Immature natural killer cell (primary cell): ENCODE results near the gene SPATS2. TPM values are rescaled to one million over a fixed set of nuclear protein-coding genes. Genes with fewer than 3 reads are reported as not detected.
A peak's percentile ranks its signal among the peaks of the same experiment; 100 is the strongest.

Experiments
- DNase-seq, 3 donors: peaks; one replicate each; pipeline ENCODE4 v3.0.0; 2022; ENCODE audit warnings: mixed read lengths in 1 of 3
- H3K27ac Mint-ChIP-seq, 6 donors: one replicate each; pipeline ENCODE4 v1.8.0; 2020; ENCODE audit warnings: mixed read lengths in 6 of 6, mild to moderate bottlenecking in 5 of 6, inconsistent platforms in 4 of 6, moderate library complexity in 3 of 6
- H3K27me3 Mint-ChIP-seq, 3 donors: one replicate each; pipeline ENCODE4 v1.8.0; 2020 to 2021; ENCODE audit warnings: low read depth in 3 of 3, mild to moderate bottlenecking in 3 of 3, mixed read lengths in 3 of 3, moderate library complexity in 3 of 3, inconsistent platforms in 1 of 3
- H3K36me3 Mint-ChIP-seq, 3 donors: one replicate each; pipeline ENCODE4 v1.8.0; 2020; ENCODE audit warnings: mixed read lengths in 3 of 3, inconsistent platforms in 2 of 3, mild to moderate bottlenecking in 2 of 3
- H3K4me1 Mint-ChIP-seq, 2 donors: one replicate each; pipeline ENCODE4 v1.8.0; 2020; ENCODE audit warnings: inconsistent platforms in 2 of 2, mild to moderate bottlenecking in 2 of 2, mixed read lengths in 2 of 2, moderate library complexity in 1 of 2
- H3K4me3 Mint-ChIP-seq, 5 donors: one replicate each; pipeline ENCODE4 v1.8.0; 2020; ENCODE audit warnings: mild to moderate bottlenecking in 5 of 5, mixed read lengths in 5 of 5, inconsistent platforms in 3 of 5, moderate library complexity in 3 of 5
- H3K9me3 Mint-ChIP-seq, 6 donors: one replicate each; pipeline ENCODE4 v1.8.0; 2020; ENCODE audit warnings: mild to moderate bottlenecking in 6 of 6, mixed read lengths in 6 of 6, inconsistent platforms in 4 of 6, moderate library complexity in 3 of 6
- polyA plus RNA-seq, 3 donors: library from polyadenylated mRNA; unstranded; fragments of 300-500 nt; fragmentation: Illumina TruSeq; gene quantifications; one replicate each; pipeline ENCODE4 v1.2.3, GENCODE V29; 2021

The SPATS2 gene
- polyA plus RNA-seq, 3 donors from 2014 or later = 3.1 to 10.8 TPM; not detected in 1

- Mint-ChIP-seq H3K4me3 (no peak overlapping the region), H3K9me3 (peaks cover 0 to 2% (median 0%) of the 10 kb centered on the region in 6 donors), H3K27me3 (peaks cover 6 to 20% (median 13%) of the 10 kb centered on the region in 3 donors), H3K36me3 (peaks cover 0 to 5% (median 0%) of the 10 kb centered on the region in 3 donors), H3K4me1 (peaks cover 5 to 6% of the 10 kb centered on the region in 2 donors), H3K27ac (no peak overlapping the region)
- no peak for DNase-seq
These were observed 176.9 kb downstream of the SPATS2 start for GRCh38 chr12:49543914-49544815.

DNA sequence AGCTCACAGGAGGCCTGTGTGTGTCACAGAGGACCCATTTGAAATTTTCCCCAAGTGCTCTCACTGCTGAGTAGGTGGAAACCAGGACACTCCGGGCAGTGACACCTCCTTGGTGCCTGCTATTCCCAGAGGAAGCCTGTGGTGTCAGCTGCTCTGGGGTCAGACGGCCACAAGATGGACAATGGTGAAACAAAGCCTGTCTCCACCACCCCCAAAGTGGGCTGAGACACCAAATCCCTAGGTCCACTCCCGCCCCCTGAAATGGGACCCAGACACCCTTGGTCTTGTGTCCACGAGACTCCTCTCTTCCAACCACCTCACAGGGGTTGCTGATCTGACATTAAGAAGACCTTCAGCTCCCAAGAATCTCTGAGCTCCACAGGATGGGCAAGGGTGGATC, 178.6 kb downstream of the SPATS2 start:
- Mint-ChIP-seq H3K9me3 (peaks cover 0 to 2% (median 0%) of the 10 kb centered on the region in 6 donors), H3K27me3 (peaks cover 6 to 13% (median 7%) of the 10 kb centered on the region in 3 donors), H3K36me3 (peaks cover 0 to 5% (median 0%) of the 10 kb centered on the region in 3 donors), H3K4me3 (no peak overlapping the region), H3K27ac (no peak overlapping the region), H3K4me1 (peaks cover 6% of the 10 kb centered on the region in 2 donors)
- DNase-seq = no peak

DNA sequence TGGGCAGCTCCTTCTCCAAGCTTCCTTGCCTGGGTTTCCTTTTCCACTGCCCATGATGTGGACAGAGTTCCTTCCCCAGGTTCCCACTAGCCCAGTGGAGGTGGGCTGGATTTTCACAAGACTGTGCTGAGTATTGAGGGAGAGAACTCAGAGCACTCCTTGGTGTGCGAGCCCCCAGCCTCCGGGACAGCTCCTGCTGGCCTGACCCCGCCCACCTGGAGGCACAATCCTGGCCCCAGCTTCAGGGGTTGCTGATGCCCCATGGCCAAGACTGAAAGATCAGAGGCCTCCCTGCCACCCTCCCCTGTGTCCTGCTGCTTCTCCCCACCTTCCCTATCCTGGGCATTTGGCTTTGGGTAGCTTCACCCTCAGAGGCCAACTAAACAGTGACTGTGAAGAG, 179.2 kb downstream of the SPATS2 start:
- Mint-ChIP-seq H3K27me3 (peaks cover 4 to 14% (median 7%) of the 10 kb centered on the region in 3 donors), H3K36me3 (peaks cover 0 to 5% (median 0%) of the 10 kb centered on the region in 3 donors), H3K4me1 (peaks cover 6% of the 10 kb centered on the region in 2 donors), H3K9me3 (peaks cover 0 to 2% (median 0%) of the 10 kb centered on the region in 6 donors), H3K27ac (no peak overlapping the region), H3K4me3 (no peak overlapping the region)
- no peak for DNase-seq

GRCh38 chr12:49547090-49547690, 179.9 kb downstream of the SPATS2 start:
- Mint-ChIP-seq H3K9me3 (peaks cover 0 to 2% (median 0%) of the 10 kb centered on the region in 6 donors), H3K4me1 (peaks cover 6% of the 10 kb centered on the region in 2 donors), H3K4me3 (peak overlapping the region in 1 of 5 donors; percentile 44), H3K27ac (no peak overlapping the region), H3K36me3 (peaks cover 0 to 5% (median 0%) of the 10 kb centered on the region in 3 donors), H3K27me3 (peaks cover 4 to 14% (median 7%) of the 10 kb centered on the region in 3 donors)
- no peak for DNase-seq

DNA sequence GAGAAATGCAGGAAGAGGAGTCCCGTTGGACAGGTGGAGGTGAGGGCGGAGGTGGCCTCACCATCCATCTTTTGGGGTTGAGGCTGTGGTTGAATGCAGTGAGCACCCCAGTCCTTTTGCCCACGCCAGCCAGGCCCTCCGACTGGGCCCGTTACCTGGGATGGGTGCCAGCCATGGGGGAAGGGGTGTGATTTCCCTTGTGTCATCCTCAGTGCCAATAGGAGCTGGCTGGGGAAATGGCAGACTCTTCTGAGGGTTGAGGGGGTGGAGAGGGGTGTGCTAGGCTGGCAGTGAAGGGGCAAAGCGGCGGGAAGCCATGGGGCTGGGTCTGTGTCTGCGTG, 181.2 kb downstream of the SPATS2 start:
- Mint-ChIP-seq H3K9me3 (peaks cover 0 to 2% (median 0%) of the 10 kb centered on the region in 6 donors), H3K36me3 (peaks cover 0 to 5% (median 0%) of the 10 kb centered on the region in 3 donors), H3K27me3 (peaks cover 4 to 15% (median 7%) of the 10 kb centered on the region in 3 donors), H3K27ac (peak overlapping the region in 1 of 6 donors; percentile 30), H3K4me1 (peaks cover 6% of the 10 kb centered on the region in 2 donors), H3K4me3 (peak overlapping the region in 3 of 5 donors; percentile 63 to 84 (median 76))
- DNase-seq = no peak

GRCh38 chr12:49548822-49549648, 181.8 kb downstream of the SPATS2 start:
- H3K4me1 Mint-ChIP-seq = peaks cover 6% of the 10 kb centered on the region in 2 donors
- peaks cover 0 to 2% (median 0%) of the 10 kb centered on the region in 6 donors for H3K9me3 Mint-ChIP-seq
- H3K4me3 Mint-ChIP-seq = peak overlapping the region; percentile 63 to 84 (median 76)
- peaks cover 4 to 14% (median 7%) of the 10 kb centered on the region in 3 donors for H3K27me3 Mint-ChIP-seq
- H3K36me3 Mint-ChIP-seq = peaks cover 0 to 5% (median 0%) of the 10 kb centered on the region in 3 donors
- peak; percentile 23 to 34 (median 26) for DNase-seq
- peak overlapping the region in 1 of 6 donors; percentile 61 for H3K27ac Mint-ChIP-seq

- H3K9me3 Mint-ChIP-seq = no peaks in the 10 kb centered on the region
- no peak for DNase-seq
- H3K4me3 Mint-ChIP-seq = peak overlapping the region in 3 of 5 donors; percentile 33 to 84 (median 67)
- H3K4me1 Mint-ChIP-seq = peaks cover 6% of the 10 kb centered on the region in 2 donors
- H3K27me3 Mint-ChIP-seq = peaks cover 4 to 12% (median 7%) of the 10 kb centered on the region in 3 donors
- peak overlapping the region in 1 of 6 donors; percentile 81 for H3K27ac Mint-ChIP-seq
- peaks cover 0 to 5% (median 0%) of the 10 kb centered on the region in 3 donors for H3K36me3 Mint-ChIP-seq
These were observed 182.8 kb downstream of the SPATS2 start for GRCh38 chr12:49549735-49550692.

GRCh38 chr12:49550693-49551252, 183.5 kb downstream of the SPATS2 start:
- no peak overlapping the region for H3K27ac Mint-ChIP-seq
- DNase-seq = no peak
- H3K9me3 Mint-ChIP-seq = no peaks in the 10 kb centered on the region

GRCh38 chr12:49552014-49552413, 184.8 kb downstream of the SPATS2 start:
- no peak overlapping the region for H3K27ac Mint-ChIP-seq
- no peak overlapping the region for H3K4me3 Mint-ChIP-seq
- H3K9me3 Mint-ChIP-seq = no peaks in the 10 kb centered on the region
- H3K36me3 Mint-ChIP-seq = peaks cover 4% of the 10 kb centered on the region in 3 donors
- H3K4me1 Mint-ChIP-seq = peaks cover 6% of the 10 kb centered on the region in 2 donors
- no peak for DNase-seq
- H3K27me3 Mint-ChIP-seq = peaks cover 2 to 12% (median 7%) of the 10 kb centered on the region in 3 donors

More at GRCh38 chr12:49550693-49551252, 183.5 kb downstream of the SPATS2 start:
- Mint-ChIP-seq H3K36me3 (peaks cover 0 to 5% (median under 1%) of the 10 kb centered on the region in 3 donors), H3K4me3 (peak overlapping the region in 1 of 5 donors; percentile 67), H3K27me3 (peaks cover 4 to 12% (median 7%) of the 10 kb centered on the region in 3 donors), H3K4me1 (peaks cover 6% of the 10 kb centered on the region in 2 donors)

- Mint-ChIP-seq H3K36me3 (peaks cover under 1 to 4% (median 4%) of the 10 kb centered on the region in 3 donors), H3K9me3 (no peaks in the 10 kb centered on the region), H3K4me3 (no peak overlapping the region), H3K4me1 (peaks cover 6% of the 10 kb centered on the region in 2 donors), H3K27me3 (peaks cover 0 to 9% (median 7%) of the 10 kb centered on the region in 3 donors), H3K27ac (peak overlapping the region in 1 of 6 donors; percentile 3)
- no peak for DNase-seq
These were observed 185.2 kb downstream of the SPATS2 start for GRCh38 chr12:49552425-49552824.

- H3K9me3 Mint-ChIP-seq = no peaks in the 10 kb centered on the region
- peaks cover 0 to 8% (median 4%) of the 10 kb centered on the region in 3 donors for H3K27me3 Mint-ChIP-seq
- H3K4me3 Mint-ChIP-seq = no peak overlapping the region
- DNase-seq = no peak
- H3K36me3 Mint-ChIP-seq = peaks cover 0 to 4% (median 4%) of the 10 kb centered on the region in 3 donors
- H3K4me1 Mint-ChIP-seq = peaks cover 6% of the 10 kb centered on the region in 2 donors
- no peak overlapping the region for H3K27ac Mint-ChIP-seq
These were observed 185.6 kb downstream of the SPATS2 start for GRCh38 chr12:49552899-49553298.
